Aorta (tissue), 5 donors: ENCODE data around the gene APOE. TPM values are rescaled to one million over a fixed set of nuclear protein-coding genes. Genes with fewer than 3 reads are reported as not detected.
"Not testable (repeated sequence)": the region's sequence is repeated elsewhere in the genome, so short reads cannot be mapped to it uniquely, and the experiment has no call there.

Experiments
- ATAC-seq: fragments of 200-7000 bp; cut with Tn5 transposase; one replicate; pipeline ENCODE4 v1.9.1; 2022; ENCODE audit warnings: moderate library complexity; ENCODE audit not compliant: low FRiP score
- DNase-seq, 2 donors: peaks; one replicate each; pipeline ENCODE4 v3.0.0-alpha.2; 2020
- H3K27ac ChIP-seq, 2 donors: one replicate each; pipeline ENCODE4 v1.5.1; 2013; ENCODE audit warnings: low read length in 2 of 2, mild to moderate bottlenecking in 2 of 2, moderate library complexity in 2 of 2, control low read depth in 1 of 2, inconsistent platforms in 1 of 2, low read depth in 1 of 2
- H3K27me3 ChIP-seq, 2 donors: one replicate each; pipeline ENCODE4 v1.6.1; 2013; ENCODE audit warnings: control low read depth in 1 of 2, low read length in 1 of 2, mild to moderate bottlenecking in 1 of 2, moderate library complexity in 1 of 2; ENCODE audit not compliant: insufficient read depth in 2 of 2, control insufficient read depth in 1 of 2
- H3K36me3 ChIP-seq, 2 donors: one replicate each; pipeline ENCODE4 v1.6.1; 2013; ENCODE audit warnings: control low read depth in 1 of 2, low read length in 1 of 2, mild to moderate bottlenecking in 1 of 2; ENCODE audit not compliant: insufficient read depth in 2 of 2, control insufficient read depth in 1 of 2
- H3K4me1 ChIP-seq, 2 donors: one replicate each; pipeline ENCODE4 v1.6.1; 2013; ENCODE audit warnings: low read length in 2 of 2, control low read depth in 1 of 2, mild to moderate bottlenecking in 1 of 2, moderate library complexity in 1 of 2; ENCODE audit not compliant: insufficient read depth in 2 of 2, control insufficient read depth in 1 of 2
- H3K4me3 ChIP-seq, 2 donors: one replicate each; pipeline ENCODE4 v1.5.1; 2013; ENCODE audit warnings: low read length in 2 of 2, control low read depth in 1 of 2, mild to moderate bottlenecking in 1 of 2
- H3K9me3 ChIP-seq: one replicate; pipeline ENCODE4 v1.6.1; 2013; ENCODE audit warnings: mild to moderate bottlenecking, low read length; ENCODE audit not compliant: control insufficient read depth
- WGBS, 2 donors: extraction: QIAGEN DNeasy Blood & Tissue Kit; methylation state at CpG; one replicate each; pipeline ENCODE4 v1.1.7; 2013; 5-methylcytosine and 5-hydroxymethylcytosine counted together
- intact Hi-C, 2 donors: fragments of 100-400 bp; cut with DNase I; formaldehyde crosslinking; loops; one replicate each; pipeline versions ENCODE4 v1.14.2 to v1.15.0; 2022
- long read RNA-seq, 2 donors: library from polyadenylated mRNA; unstranded; transcript quantifications; one replicate each; pipeline ENCODE4 v2.0.0, GENCODE V29; 2020 to 2021
- polyA plus RNA-seq, 2 donors: library from polyadenylated mRNA; stranded (reverse); fragments of 200-250 nt; gene quantifications; one replicate each; pipeline ENCODE4 v1.2.3, GENCODE V29; 2013
- total RNA-seq, 2 donors: library from RNA; stranded (reverse); fragmentation: NEBNext Ultra II Directional; extraction: Animal tissue kit (Norgen Biotek cat#: 25700); gene quantifications; one replicate each; pipeline ENCODE4 v1.2.1, GENCODE V29; 2021
- donor health status: healthy with polysubstance abuse.
- donor health status: Bipolar disorder and iron deficiency.
- donor health status: DM: no; HTN: no; CAD: no.
- donor health status: DM: no; HTN: no; CAD: no.
- donor health status: DM: yes; HTN: yes; CAD: no.

The APOE gene
- total RNA-seq (100 to 1,000 TPM in 1 of 2 donors, 10 to 100 TPM in 1; 96.1 to 105 TPM), polyA plus RNA-seq (100 to 1,000 TPM; 207 to 455 TPM)
- long read RNA-seq, donor 1, partial matches to known transcripts, result 7 of 10 reads
- long read RNA-seq, donor 1, other reads (novel, unspliced or antisense), result 0 of 10 reads
- long read RNA-seq, donor 2, transcript APOE-201 (4 exons, 1,208 nt), result major isoform, 55 of 59 reads
- long read RNA-seq, donor 2, partial matches to known transcripts, result 0 of 59 reads
- long read RNA-seq, donor 2, other reads (novel, unspliced or antisense), result 0 of 59 reads

- ATAC-seq (no peak), DNase-seq (no peak)
- Histone ChIP-seq H3K36me3 (no peaks in the 10 kb centered on the region), H3K9me3 (no peaks in the 10 kb centered on the region), H3K27ac (no peak within 1 kb of the TSS), H3K4me3 (no peak within 1 kb of the TSS), H3K4me1 (no peaks in the 10 kb centered on the region), H3K27me3 (no peaks in the 10 kb centered on the region)
- WGBS, 2 donors, result 1 to 2% methylated on average over 20 of the region's 20 CpGs
- intact Hi-C loops, result loop anchor here (2.0 to 10.0 kb wide), 2 partner anchors 45 to 429 kb away; no protein-coding TSS in a partner anchor
Measured at GRCh38 chr19:44905437-44906160, at the start of gene APOE. Gene APOE, plus strand, starts transcription at chr19:44905796. Its CDS starts 829 bp downstream, at chr19:44906625.

- 68 to 69% methylated on average over 10 of the region's 10 CpGs for WGBS, 2 donors
- intact Hi-C loops, result no loop called here
- DNase-seq (peak in 1 of 2 donors; percentile 64), ATAC-seq (peak; percentile 51)
- Histone ChIP-seq H3K4me1 (no peaks in the 10 kb centered on the region), H3K9me3 (no peaks in the 10 kb centered on the region), H3K27ac (no peak overlapping the region), H3K4me3 (no peak overlapping the region), H3K36me3 (peaks cover 0 to 2% of the 10 kb centered on the region in 2 donors), H3K27me3 (no peaks in the 10 kb centered on the region)
Measured at GRCh38 chr19:44856421-44857083, 49.0 kb upstream of the APOE start.

GRCh38 chr19:44857837-44858236 lies 47.8 kb upstream of the APOE start:
- H3K27ac ChIP-seq, result no peak overlapping the region
- no peak overlapping the region for H3K4me3 ChIP-seq
- no peak for ATAC-seq
- peaks cover 0 to 2% of the 10 kb centered on the region in 2 donors for H3K36me3 ChIP-seq
- 89 to 90% methylated on average over 4 of the region's 4 CpGs for WGBS, 2 donors
- H3K4me1 ChIP-seq, result no peaks in the 10 kb centered on the region
- no peak for DNase-seq
- intact Hi-C loops, result no loop called here
- no peaks in the 10 kb centered on the region for H3K9me3 ChIP-seq
- no peaks in the 10 kb centered on the region for H3K27me3 ChIP-seq

GRCh38 chr19:44861576-44861975 lies 44.0 kb upstream of the APOE start:
- DNase-seq, H3K27ac ChIP-seq, H3K36me3 ChIP-seq, H3K9me3 ChIP-seq, H3K27me3 ChIP-seq, H3K4me3 ChIP-seq, ATAC-seq, H3K4me1 ChIP-seq, intact Hi-C loops: not testable (repeated sequence)
- 72 to 77% methylated on average over 3 of the region's 3 CpGs for WGBS, 2 donors

GRCh38 chr19:44863990-44864389 lies 41.6 kb upstream of the APOE start:
- 93 to 95% methylated on average over 2 of the region's 2 CpGs for whole genome bisulfite sequencing, 2 donors
- H3K27ac ChIP-seq, result no peak overlapping the region
- no peak for ATAC-seq

GRCh38 chr19:44865196-44865767 lies 40.3 kb upstream of the APOE start:
- H3K27me3 ChIP-seq, result no peaks in the 10 kb centered on the region
- 92 to 93% methylated on average over 27 of the region's 27 CpGs for WGBS, 2 donors
- no peak overlapping the region for H3K27ac ChIP-seq
- DNase-seq, result no peak
- peaks cover 0 to 4% of the 10 kb centered on the region in 2 donors for H3K36me3 ChIP-seq
- no peaks in the 10 kb centered on the region for H3K4me1 ChIP-seq
- H3K4me3 ChIP-seq, result no peak overlapping the region
- peak; percentile 28 for ATAC-seq
- intact Hi-C loops, result no loop called here
- H3K9me3 ChIP-seq, result no peaks in the 10 kb centered on the region

More at GRCh38 chr19:44863990-44864389, 41.6 kb upstream of the APOE start:
- no peak overlapping the region for H3K4me3 ChIP-seq
- H3K27me3 ChIP-seq, result no peaks in the 10 kb centered on the region
- no peaks in the 10 kb centered on the region for H3K9me3 ChIP-seq
- no peak for DNase-seq
- intact Hi-C loops, result no loop called here
- H3K4me1 ChIP-seq, result no peaks in the 10 kb centered on the region
- peaks cover 0 to 4% of the 10 kb centered on the region in 2 donors for H3K36me3 ChIP-seq

GRCh38 chr19:44866664-44867063 lies 38.9 kb upstream of the APOE start:
- no peak overlapping the region for H3K4me3 ChIP-seq
- H3K9me3 ChIP-seq, result no peaks in the 10 kb centered on the region
- H3K4me1 ChIP-seq, result no peaks in the 10 kb centered on the region
- no peak overlapping the region for H3K27ac ChIP-seq
- DNase-seq, result no peak
- H3K36me3 ChIP-seq, result peaks cover 0 to 4% of the 10 kb centered on the region in 2 donors
- WGBS, 2 donors, result 95 to 98% methylated on average over 4 of the region's 4 CpGs
- intact Hi-C loops, result no loop called here
- H3K27me3 ChIP-seq, result no peaks in the 10 kb centered on the region
- ATAC-seq, result no peak

GRCh38 chr19:44867578-44867977 lies 38.0 kb upstream of the APOE start:
- Histone ChIP-seq H3K36me3 (peaks cover 0 to 6% of the 10 kb centered on the region in 2 donors), H3K4me1 (no peaks in the 10 kb centered on the region), H3K27ac (no peak overlapping the region), H3K4me3 (no peak overlapping the region), H3K27me3 (no peaks in the 10 kb centered on the region), H3K9me3 (no peaks in the 10 kb centered on the region)
- ATAC-seq (no peak), DNase-seq (no peak)
- intact Hi-C loops, result no loop called here
- 88 to 91% methylated on average over 12 of the region's 12 CpGs for WGBS, 2 donors
